HepG2 (cell line): Measurements from ENCODE around the gene TLK2. TPM values are rescaled to one million over a fixed set of nuclear protein-coding genes. Genes with fewer than 3 reads are reported as not detected.

Experiments
- ATAC-seq: fragments of 200-7000 bp; cut with Tn5 transposase; 3 replicates; pipeline ENCODE4 v1.9.1; 2020; ENCODE audit warnings: mild to moderate bottlenecking, moderate library complexity
- BruUV-seq: library from RNA; stranded (reverse); fragments of 400-500 nt; replicated peaks from 2 replicates; lab custom pipeline; 2021; lab: Mats Ljungman, UMichigan
- CTCF ChIA-PET: fragments of 300-600 bp; formaldehyde crosslinking; extraction: SDS; loops from one replicate; lab custom pipeline; 2021; ENCODE audit warnings: low total read pairs, inconsistent platforms, low intra/inter-chr PET ratio; lab: Yijun Ruan, JAX
- POLR2A ChIA-PET: fragments of 350-600 bp; sonication (Branson Sonifier 250); formaldehyde crosslinking; loops from one replicate; lab custom pipeline; 2020; ENCODE audit warnings: antibody characterized with exemption, inconsistent platforms; lab: Yijun Ruan, JAX
- DNase-seq: peaks from one replicate; pipeline ENCODE4 v3.0.0-alpha.2; 2015; ENCODE audit warnings: low spot score
- FAIRE-seq: peaks from 3 replicates; lab custom pipeline; 2011; peaks lifted over from hg19 to GRCh38; lab: Jason Lieb, UNC
- H2AFZ ChIP-seq: one replicate; pipeline ENCODE4 v1.6.1; 2011; ENCODE audit warnings: low read length, inconsistent platforms
- H3K27ac ChIP-seq: fragments of 300-600 bp; 3 replicates; pipeline ENCODE4 v1.8.0; 2011; ENCODE audit warnings: mixed run types, mild to moderate bottlenecking, mixed read lengths, low read length, inconsistent platforms; ENCODE audit not compliant: insufficient read depth; ENCODE audit errors: extremely low read length
- H3K27me3 ChIP-seq, 2 experiments: fragments of 200-600 bp in 1 of 2; 2 replicates in 1 of 2; 3 replicates in 1 of 2; pipeline versions ENCODE4 v1.6.0 to v1.8.0; 2011; ENCODE audit warnings: low read length in 2 of 2, mild to moderate bottlenecking in 2 of 2, moderate library complexity in 2 of 2, inconsistent platforms in 1 of 2; ENCODE audit not compliant: insufficient read depth in 2 of 2, control insufficient read depth in 1 of 2
- H3K36me3 ChIP-seq, 2 experiments: fragments of 200-600 bp in 1 of 2; replicated peaks in 1 of 2; 2 replicates in 1 of 2; 3 replicates in 1 of 2; pipeline versions ENCODE4 v1.5.1 to v1.8.0; 2011; ENCODE audit warnings: low read length in 2 of 2, inconsistent platforms in 1 of 2; ENCODE audit not compliant: insufficient read depth in 2 of 2, control insufficient read depth in 1 of 2
- H3K4me1 ChIP-seq: 2 replicates; pipeline ENCODE4 v1.5.1; 2012; ENCODE audit warnings: low read length, inconsistent platforms; ENCODE audit not compliant: insufficient read depth
- H3K4me2 ChIP-seq: 2 replicates; pipeline ENCODE4 v1.6.0; 2011; ENCODE audit warnings: low read depth, low read length, inconsistent platforms
- H3K4me3 ChIP-seq, 3 experiments: fragments of 200-600 bp in 1 of 3; sonication (generic), shearing (Covaris generic) in 1 of 3; replicated peaks in 1 of 3; 2 replicates each; pipeline ENCODE4 v1.5.1; 2011 to 2016; ENCODE audit warnings: low read length in 3 of 3, inconsistent platforms in 2 of 3, low read depth in 2 of 3, mild to moderate bottlenecking in 2 of 3, control low read depth in 1 of 3, mixed read lengths in 1 of 3; ENCODE audit not compliant: insufficient read depth in 1 of 3
- H3K79me2 ChIP-seq: one replicate; pipeline ENCODE4 v1.6.1; 2011; ENCODE audit warnings: low read length, inconsistent platforms; ENCODE audit not compliant: insufficient read depth
- H3K9ac ChIP-seq: 2 replicates; pipeline ENCODE4 v1.6.0; 2011; ENCODE audit warnings: mild to moderate bottlenecking, low read depth, low read length, inconsistent platforms; ENCODE audit not compliant: insufficient read depth
- H3K9me3 ChIP-seq: 2 replicates; pipeline ENCODE4 v1.5.1; 2012; ENCODE audit warnings: mild to moderate bottlenecking, low read length
- H4K20me1 ChIP-seq: 2 replicates; pipeline ENCODE4 v1.6.0; 2011; ENCODE audit warnings: inconsistent platforms, mild to moderate bottlenecking, low read length, moderate library complexity; ENCODE audit not compliant: insufficient read depth
- HOXA3 ChIP-seq: sonication (generic); formaldehyde crosslinking; IDR thresholded peaks from 2 replicates; pipeline ENCODE4 v1.5.0; 2020; ENCODE audit warnings: missing genetic modification reagents
- KLF6 ChIP-seq: IDR thresholded peaks from 2 replicates; pipeline ENCODE4 v1.8.0; 2016; ENCODE audit warnings: missing biosample characterization, missing genetic modification reagents
- NFYB ChIP-seq: sonication (generic); formaldehyde crosslinking; IDR thresholded peaks from 2 replicates; pipeline ENCODE4 v1.4.0; 2020; ENCODE audit warnings: missing genetic modification reagents
- RBM39 ChIP-seq: fragments of 200-400 bp; formaldehyde crosslinking; IDR thresholded peaks from one replicate; pipeline ENCODE4 v1.6.1; 2018; ENCODE audit warnings: antibody characterized with exemption, mild to moderate bottlenecking, low read depth, low read length; ENCODE audit not compliant: poor library complexity, severe bottlenecking
- SOX5 ChIP-seq: IDR thresholded peaks from 2 replicates; pipeline ENCODE4 v1.6.1; 2016; ENCODE audit warnings: borderline replicate concordance
- TMF1 ChIP-seq: sonication (generic); formaldehyde crosslinking; IDR thresholded peaks from 2 replicates; pipeline ENCODE4 v1.8.1; 2022; ENCODE audit warnings: low read depth, missing genetic modification reagents
- ZFP36L1 ChIP-seq: sonication (generic); formaldehyde crosslinking; IDR thresholded peaks from 2 replicates; pipeline ENCODE4 v1.8.0; 2022; ENCODE audit warnings: mild to moderate bottlenecking, missing genetic modification reagents, moderate library complexity
- ZNF782 ChIP-seq: sonication (generic); formaldehyde crosslinking; IDR thresholded peaks from 2 replicates; pipeline ENCODE4 v1.4.0; 2020; ENCODE audit warnings: missing genetic modification reagents, mild to moderate bottlenecking, borderline replicate concordance
- WGBS: methylation state at CpG from one replicate; pipeline ENCODE4 v1.1.6; 2017; ENCODE audit warnings: low lambda C conversion rate; 5-methylcytosine and 5-hydroxymethylcytosine counted together
- in situ Hi-C: cut with HindIII; loops from 2 replicates; pipeline ENCODE4 v1.10.0; 2017; ENCODE audit warnings: low pct_unique_long_range_greater_than_20kb; ENCODE audit not compliant: extremely low pct_ligation_motif_present
- intact Hi-C: fragments of 100-400 bp; cut with micrococcal nuclease; formaldehyde crosslinking; loops from one replicate; pipeline ENCODE4 v1.10.0; 2022; ENCODE audit not compliant: unreplicated experiment
- polyA plus RNA-seq, 8 experiments: library from polyadenylated mRNA; depleted of rRNA in 3 of 8; stranded (reverse) in 7 of 8; unstranded in 1 of 8; fragments of >200 nt; fragmentation: Illumina TruSeq in 4 of 8; extraction: Trizol in 4 of 8; gene quantifications; 2 replicates each; pipeline versions ENCODE4 v1.2.1 to v1.2.3, GENCODE V29; 2011 to 2016; ENCODE audit warnings: low read depth in 4 of 8, missing spikeins in 1 of 8, mixed read lengths in 1 of 8; ENCODE audit not compliant: insufficient read depth in 1 of 8
- total RNA-seq, 5 experiments: library from RNA; depleted of rRNA; stranded (reverse); fragments of >200 nt; fragmentation: Illumina TruSeq; extraction: Trizol; gene quantifications; 2 replicates each; pipeline ENCODE4 v1.2.3, GENCODE V29; 2016; ENCODE audit warnings: low read depth in 1 of 5
- TF ChIP-seq, protein P1 (sequence below): sonication (generic); formaldehyde crosslinking; IDR thresholded peaks from 2 replicates; pipeline ENCODE4 v1.5.1; 2020; ENCODE audit warnings: mild to moderate bottlenecking, missing genetic modification reagents, moderate library complexity
- TF ChIP-seq, protein P2 (sequence below): sonication (generic); formaldehyde crosslinking; IDR thresholded peaks from 2 replicates; pipeline ENCODE4 v1.4.0; 2020; ENCODE audit warnings: missing genetic modification reagents

TLK2 gene
- total and polyA plus RNA-seq, 2 of the 13 experiments (the other 11 are each of a cell fraction or from before 2014, with no cell fraction given), result 58.7 to 60.8 TPM

DNA sequence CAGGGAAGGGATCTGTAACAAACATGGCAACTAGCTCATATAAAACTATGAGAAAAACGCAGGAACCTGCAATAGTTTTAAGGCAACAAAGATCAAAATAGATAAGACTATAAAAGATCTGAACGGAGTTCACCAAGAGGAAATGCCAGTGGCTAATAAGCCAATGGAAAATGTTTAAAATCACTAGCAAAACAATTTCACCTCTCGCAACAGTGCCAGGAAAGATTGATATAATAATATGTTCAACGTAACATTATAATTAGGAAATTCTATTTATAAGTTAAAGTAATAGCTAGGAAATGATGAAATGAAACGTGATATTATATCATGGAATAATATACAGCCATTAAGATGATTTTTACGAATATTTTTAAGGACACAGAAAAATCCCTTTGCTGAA, 164.9 kb downstream of the TLK2 start:
- no peak overlapping the region for H3K4me3 ChIP-seq
- no peak overlapping the region for H3K4me2 ChIP-seq
- BruUV-seq, result no TSS peak

More for the DNA sequence above, 164.9 kb downstream of the TLK2 start:
- H3K9ac ChIP-seq, result no peak overlapping the region
- CTCF ChIA-PET, result no interaction called here
- H3K27me3 ChIP-seq, result peaks cover 0 to 26% of the 10 kb centered on the region in 2 experiments; a peak in 3 of 5 replicates
- H3K79me2 ChIP-seq, result no peaks in the 10 kb centered on the region
- TF ChIP-seq NFYB (CRISPR knock-in tag) (no peak), ZNF782 (no peak), RBM39 (no peak), KLF6 (CRISPR knock-in tag) (no peak), ZFP36L1 (CRISPR knock-in tag) (no peak), SOX5 (CRISPR knock-in tag) (no peak), HOXA3 (no peak), TMF1 (CRISPR knock-in tag) (no peak)
- TF ChIP-seq, protein P1, sequence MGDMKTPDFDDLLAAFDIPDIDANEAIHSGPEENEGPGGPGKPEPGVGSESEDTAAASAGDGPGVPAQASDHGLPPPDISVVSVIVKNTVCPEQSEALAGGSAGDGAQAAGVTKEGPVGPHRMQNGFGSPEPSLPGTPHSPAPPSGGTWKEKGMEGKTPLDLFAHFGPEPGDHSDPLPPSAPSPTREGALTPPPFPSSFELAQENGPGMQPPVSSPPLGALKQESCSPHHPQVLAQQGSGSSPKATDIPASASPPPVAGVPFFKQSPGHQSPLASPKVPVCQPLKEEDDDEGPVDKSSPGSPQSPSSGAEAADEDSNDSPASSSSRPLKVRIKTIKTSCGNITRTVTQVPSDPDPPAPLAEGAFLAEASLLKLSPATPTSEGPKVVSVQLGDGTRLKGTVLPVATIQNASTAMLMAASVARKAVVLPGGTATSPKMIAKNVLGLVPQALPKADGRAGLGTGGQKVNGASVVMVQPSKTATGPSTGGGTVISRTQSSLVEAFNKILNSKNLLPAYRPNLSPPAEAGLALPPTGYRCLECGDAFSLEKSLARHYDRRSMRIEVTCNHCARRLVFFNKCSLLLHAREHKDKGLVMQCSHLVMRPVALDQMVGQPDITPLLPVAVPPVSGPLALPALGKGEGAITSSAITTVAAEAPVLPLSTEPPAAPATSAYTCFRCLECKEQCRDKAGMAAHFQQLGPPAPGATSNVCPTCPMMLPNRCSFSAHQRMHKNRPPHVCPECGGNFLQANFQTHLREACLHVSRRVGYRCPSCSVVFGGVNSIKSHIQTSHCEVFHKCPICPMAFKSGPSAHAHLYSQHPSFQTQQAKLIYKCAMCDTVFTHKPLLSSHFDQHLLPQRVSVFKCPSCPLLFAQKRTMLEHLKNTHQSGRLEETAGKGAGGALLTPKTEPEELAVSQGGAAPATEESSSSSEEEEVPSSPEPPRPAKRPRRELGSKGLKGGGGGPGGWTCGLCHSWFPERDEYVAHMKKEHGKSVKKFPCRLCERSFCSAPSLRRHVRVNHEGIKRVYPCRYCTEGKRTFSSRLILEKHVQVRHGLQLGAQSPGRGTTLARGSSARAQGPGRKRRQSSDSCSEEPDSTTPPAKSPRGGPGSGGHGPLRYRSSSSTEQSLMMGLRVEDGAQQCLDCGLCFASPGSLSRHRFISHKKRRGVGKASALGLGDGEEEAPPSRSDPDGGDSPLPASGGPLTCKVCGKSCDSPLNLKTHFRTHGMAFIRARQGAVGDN (CRISPR knock-in tag), result no peak
- TF ChIP-seq, protein P2, sequence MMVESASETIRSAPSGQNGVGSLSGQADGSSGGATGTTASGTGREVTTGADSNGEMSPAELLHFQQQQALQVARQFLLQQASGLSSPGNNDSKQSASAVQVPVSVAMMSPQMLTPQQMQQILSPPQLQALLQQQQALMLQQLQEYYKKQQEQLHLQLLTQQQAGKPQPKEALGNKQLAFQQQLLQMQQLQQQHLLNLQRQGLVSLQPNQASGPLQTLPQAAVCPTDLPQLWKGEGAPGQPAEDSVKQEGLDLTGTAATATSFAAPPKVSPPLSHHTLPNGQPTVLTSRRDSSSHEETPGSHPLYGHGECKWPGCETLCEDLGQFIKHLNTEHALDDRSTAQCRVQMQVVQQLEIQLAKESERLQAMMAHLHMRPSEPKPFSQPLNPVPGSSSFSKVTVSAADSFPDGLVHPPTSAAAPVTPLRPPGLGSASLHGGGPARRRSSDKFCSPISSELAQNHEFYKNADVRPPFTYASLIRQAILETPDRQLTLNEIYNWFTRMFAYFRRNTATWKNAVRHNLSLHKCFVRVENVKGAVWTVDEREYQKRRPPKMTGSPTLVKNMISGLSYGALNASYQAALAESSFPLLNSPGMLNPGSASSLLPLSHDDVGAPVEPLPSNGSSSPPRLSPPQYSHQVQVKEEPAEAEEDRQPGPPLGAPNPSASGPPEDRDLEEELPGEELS (CRISPR knock-in tag), result no peak
- peaks cover 29% of the 10 kb centered on the region for H3K4me1 ChIP-seq
- POLR2A ChIA-PET, result no interaction called here
- H4K20me1 ChIP-seq, result no peaks in the 10 kb centered on the region
- no peaks in the 10 kb centered on the region for H3K9me3 ChIP-seq
- no peak overlapping the region for H3K27ac ChIP-seq
- no peak for ATAC-seq
- WGBS, result 37% methylated on average over 6 of the region's 6 CpGs
- in situ Hi-C loops (no loop called here), intact Hi-C loops (no loop called here)
- DNase-seq, result no peak
- no peak overlapping the region for H2AFZ ChIP-seq
- no peak for FAIRE-seq
- no peaks in the 10 kb centered on the region for H3K36me3 ChIP-seq
